GM12872 (cell line): Measurements from ENCODE around the gene SLC16A3.

Experiments used
- CTCF ChIP-seq: IDR thresholded peaks from 3 replicates; pipeline ENCODE4 v1.5.1; 2011; ENCODE audit warnings: low read depth, mild to moderate bottlenecking, low read length, moderate library complexity; ENCODE audit not compliant: insufficient read depth

Gene SLC16A3

GRCh38 chr17:82241926-82242697 lies 13.3 kb downstream of the SLC16A3 start:
- no peak for TF ChIP-seq CTCF

GRCh38 chr17:82242698-82242976 lies 13.8 kb downstream of the SLC16A3 start:
- no peak for TF ChIP-seq CTCF

GRCh38 chr17:82242977-82243647 lies 14.3 kb downstream of the SLC16A3 start:
- TF ChIP-seq CTCF: no peak

GRCh38 chr17:82243648-82244412 lies 15.0 kb downstream of the SLC16A3 start:
- no peak for TF ChIP-seq CTCF

GRCh38 chr17:82244413-82245133 lies 15.7 kb downstream of the SLC16A3 start:
- peak; percentile 49 for TF ChIP-seq CTCF

- no peak for TF ChIP-seq CTCF
Observed at GRCh38 chr17:82245134-82246039, 16.5 kb downstream of the SLC16A3 start.

GRCh38 chr17:82246040-82246364 lies 17.2 kb downstream of the SLC16A3 start:
- no peak for TF ChIP-seq CTCF
